Activated CD8-positive, alpha-beta memory T cell treated with anti-CD3 and anti-CD28 coated beads, Interleukin-2, amount 50 U/mL, for 48 hours (primary cell): ENCODE results near the gene MAPK11.

ENCODE experiments used
- DNase-seq: peaks from one replicate; pipeline ENCODE4 v3.0.0-alpha.2; 2020

MAPK11 gene

DNA sequence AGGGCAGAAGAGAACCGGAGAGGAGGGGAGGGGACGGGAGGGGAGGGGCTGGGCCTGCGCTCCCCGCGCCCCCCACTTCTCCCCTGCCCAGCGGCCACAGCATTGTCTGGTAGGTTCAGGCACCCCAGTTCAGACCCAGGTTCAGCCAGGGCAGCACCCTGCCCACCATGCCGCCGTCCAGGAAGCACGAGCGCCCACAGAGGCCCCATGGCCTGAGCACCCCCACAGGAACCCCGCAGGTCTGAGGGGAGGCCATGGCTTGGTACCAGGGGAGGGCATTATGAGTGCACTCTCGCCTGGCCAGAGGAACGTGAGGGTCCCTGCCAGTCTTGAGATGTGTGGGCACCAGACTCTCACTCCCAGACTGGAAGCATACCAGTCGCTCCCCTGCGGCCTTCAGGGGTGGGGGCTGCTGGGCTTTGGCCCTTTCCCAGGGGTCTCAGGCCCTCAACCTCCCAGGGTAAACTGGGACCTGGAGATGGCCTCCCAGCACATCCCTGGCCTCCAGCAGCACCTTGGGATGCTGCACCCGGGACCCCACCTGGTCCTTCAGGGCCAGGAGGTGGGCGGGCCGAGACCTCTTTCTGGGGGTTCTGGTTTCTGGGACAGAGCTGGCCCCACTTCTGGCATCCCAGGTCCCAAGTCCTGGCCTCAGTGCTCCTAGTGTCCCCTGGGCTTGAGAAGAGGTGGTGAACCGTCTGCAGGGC, 37.9 kb upstream of the MAPK11 start:
- DNase-seq: no peak

DNA sequence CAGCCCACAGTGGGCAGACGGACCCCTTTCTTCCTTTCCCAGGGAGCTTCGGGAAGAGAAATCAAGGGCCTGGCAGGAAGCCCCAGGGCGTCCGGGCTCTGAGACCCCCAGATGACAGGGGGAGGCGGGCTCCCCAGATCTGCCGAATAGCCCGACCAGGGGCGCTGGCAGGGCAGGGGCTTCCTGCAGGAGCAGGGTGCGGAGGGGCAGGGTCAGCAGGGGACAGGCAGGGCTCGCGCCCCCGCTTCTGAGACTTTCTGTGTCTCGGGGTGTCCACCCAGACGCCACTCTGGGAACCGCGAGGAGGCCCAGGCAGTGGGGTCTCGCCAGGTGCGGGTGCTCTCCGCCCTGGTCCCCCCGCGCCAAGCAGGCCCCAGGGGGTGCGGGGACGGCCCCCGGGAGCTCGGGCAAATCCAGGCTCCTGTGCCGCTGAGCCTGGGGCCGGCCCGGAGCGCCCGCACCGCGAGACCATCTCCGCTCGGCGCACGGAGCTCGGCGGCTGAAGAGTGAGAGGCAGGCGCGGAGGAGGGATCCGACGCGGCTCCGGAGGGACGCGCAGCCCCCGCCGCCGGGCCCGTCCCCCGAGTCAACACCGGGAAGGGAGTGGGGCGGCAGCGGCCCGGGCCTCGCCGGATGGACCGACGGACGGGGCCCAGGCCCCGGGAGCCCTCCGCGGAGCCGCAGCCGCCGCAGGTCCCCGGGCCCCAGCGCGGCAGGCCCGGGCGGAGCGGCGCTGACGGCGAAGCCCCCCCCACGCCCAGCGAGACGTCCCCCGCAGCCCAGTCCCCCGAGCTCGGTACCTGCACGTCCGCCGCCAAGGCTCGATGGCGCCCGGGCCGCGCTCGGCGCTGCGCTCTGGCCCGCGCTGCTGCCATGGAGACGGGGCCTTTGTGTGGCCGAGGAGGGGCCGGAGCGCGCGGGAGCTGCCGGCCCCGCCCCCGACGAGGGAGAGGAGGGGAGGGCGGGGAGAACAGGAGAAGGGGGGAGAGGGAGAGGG, 36.9 kb upstream of the MAPK11 start, which contains the start of gene PLXNB2:
Gene PLXNB2 (minus strand): TSS at position 894 of the 997 bp plus-strand sequence. CDS start 17,062 bp downstream, outside the sequence.
- peak; percentile 70 for DNase-seq

DNA sequence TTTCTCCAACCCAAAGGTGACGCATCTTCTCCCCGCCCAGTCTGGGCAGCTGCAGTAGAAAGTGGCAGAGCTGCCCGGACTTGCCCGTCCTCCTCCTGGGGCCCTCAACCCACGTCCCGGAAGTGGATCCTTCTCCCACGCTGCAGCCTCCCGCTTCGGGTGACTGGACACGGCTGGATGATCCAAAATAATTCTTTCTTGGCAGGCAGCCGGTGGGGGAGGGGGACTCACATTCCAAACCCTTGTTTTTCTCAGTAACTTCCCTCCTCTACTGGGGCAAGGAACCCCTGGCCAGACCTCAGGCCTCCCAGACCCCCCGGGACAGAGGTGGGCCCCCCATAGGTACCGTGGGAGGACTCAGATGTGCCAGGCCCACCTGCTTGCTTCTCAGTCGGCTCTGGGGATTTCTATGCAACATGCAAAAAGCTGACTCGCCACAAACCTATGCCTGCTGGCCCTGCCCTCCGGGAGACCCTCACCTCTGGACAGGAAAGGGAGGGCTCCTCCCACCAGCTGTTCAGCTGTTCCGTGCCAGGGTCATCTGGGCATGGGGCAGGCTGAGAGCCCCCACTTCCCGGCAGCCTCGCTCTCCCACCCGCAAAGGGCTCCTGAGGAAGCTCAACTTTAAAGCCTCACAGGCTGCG, 35.9 kb upstream of the MAPK11 start:
- DNase-seq: no peak

DNA sequence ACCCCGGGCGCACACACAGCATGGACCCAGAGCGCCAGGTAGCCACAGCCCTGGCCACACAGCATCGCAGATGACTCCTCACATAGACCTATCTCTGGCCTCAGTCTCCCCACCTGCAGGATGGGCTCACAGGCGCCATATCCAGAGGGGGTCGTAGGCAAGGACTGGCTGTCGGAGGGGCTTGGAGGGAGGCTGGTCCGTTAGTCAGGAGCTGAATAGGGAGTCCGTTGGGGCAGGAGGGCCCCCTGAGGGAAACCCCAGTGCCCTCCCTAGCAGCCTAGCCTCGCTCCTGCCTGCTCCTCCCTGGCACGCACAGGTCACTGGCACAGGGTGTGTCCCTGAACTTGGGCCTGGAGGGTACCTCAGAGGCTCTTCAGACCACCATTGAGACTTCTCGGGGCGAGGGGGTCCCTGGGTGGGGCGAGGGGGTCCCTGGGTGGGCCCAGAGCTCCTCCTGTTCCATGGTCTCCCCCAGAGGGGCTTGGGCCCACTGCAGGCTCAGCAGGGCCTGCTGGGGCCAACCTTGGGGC, 35.3 kb upstream of the MAPK11 start:
- no peak for DNase-seq

DNA sequence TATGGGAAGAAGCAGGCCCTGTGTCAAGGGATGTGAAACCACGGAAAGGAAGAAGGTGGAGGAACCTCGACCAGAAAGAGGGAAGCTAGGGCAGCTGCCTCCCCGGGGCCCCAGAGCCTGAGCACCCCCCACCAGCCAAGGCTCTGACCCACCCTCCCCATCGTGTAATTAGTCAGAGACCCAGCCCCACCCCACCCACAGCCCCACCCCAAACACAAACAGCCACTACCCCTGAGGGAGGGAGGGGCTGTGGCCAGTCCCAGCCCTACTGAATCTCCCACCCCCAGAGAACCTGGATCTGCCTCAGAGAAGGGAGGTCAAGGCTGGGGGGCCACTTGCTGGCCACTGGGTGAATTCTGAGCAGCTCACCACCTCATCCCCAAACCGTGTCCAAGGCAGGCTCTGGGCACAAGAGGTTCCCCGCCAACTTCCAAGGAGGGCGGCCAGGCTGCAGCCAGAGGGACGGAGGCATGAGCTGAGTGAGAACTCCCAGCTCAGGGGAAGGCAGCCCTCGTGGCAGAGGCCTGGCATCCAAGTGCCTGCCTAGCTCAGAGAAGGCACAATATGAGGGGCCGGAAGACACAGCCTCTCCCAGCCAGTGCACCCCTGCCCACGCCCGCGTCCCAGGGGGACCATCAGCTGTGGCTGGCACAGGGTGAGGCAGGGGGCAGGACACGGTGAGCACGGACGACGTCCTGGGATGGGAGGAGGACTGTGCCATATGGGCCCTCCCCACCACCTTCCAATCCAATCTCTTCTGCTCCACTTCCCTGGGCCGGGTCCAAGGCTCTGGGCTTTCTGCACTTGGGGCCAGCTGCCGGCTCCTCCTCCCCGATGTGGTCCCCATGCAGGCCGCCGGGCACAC, 34.6 kb upstream of the MAPK11 start:
- DNase-seq: no peak

DNA sequence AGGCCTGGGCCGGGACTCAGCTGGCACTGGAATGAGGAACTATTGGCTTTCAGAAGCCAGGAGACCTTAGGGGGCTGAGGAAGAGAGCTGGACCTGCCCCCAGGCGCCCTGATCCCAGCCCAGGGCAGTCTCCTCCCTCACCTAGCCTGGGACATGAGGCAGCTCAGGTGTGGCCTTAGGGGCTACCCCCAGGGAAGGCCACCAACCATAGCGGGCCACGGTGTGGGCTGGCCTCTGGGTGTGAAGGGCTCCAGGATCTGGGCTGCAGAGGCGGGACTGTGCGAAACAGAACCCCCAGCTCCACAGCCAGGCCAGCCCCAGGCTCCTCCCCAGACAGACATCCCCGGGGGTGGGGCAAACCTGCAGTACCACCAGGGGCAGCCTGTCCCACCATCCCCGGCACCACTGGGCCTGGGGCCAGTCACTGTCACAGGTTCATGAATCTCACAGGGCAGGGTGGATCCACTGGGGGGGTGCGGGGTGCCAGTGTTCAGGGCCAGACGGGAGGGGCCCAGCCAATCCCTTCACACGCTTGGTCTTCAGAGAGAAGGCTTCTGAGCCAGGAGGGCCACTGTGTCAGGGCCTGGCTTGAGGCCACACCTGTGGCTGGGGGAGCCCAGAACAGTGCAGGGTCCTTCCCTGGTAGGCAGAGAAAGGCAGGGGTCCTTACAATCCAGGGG, 33.8 kb upstream of the MAPK11 start:
- DNase-seq: no peak

DNA sequence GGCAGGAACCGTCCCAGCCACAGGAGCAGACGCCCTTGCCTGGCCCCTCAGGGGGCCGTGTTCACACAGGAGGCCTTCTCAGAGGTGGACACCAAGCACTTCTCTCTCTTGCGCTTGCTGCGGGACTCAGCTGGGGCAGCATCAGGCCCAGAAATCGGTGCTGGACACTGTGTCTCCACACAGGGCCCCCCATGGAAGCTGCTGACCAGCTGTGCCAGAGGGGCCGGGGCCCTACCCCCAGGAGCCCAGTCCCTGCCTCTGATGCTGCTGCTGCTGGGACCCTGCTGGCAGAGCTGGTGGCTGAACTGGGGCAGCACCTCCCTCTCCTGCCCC, 33.3 kb upstream of the MAPK11 start:
- DNase-seq: no peak

DNA sequence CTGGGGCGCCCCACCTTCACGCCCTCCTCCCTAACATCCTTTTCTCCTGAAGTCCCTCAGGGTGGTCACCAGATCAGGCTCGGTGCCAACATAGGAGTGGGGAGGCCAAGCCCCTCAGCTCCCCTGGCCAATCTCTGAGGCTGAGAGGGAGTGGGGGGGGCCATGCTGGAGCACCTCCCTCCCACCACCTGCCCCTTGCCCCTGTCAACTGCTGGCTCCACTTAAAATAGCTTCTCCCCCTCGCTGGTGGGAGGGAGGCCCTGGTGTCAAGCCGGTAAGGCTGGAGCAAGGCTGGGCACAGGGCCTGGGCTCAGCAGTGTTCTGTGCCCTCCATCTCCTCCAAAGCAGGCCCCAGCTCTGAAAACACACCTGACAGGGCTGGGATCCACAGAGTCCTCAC, 32.4 kb upstream of the MAPK11 start:
- no peak for DNase-seq

DNA sequence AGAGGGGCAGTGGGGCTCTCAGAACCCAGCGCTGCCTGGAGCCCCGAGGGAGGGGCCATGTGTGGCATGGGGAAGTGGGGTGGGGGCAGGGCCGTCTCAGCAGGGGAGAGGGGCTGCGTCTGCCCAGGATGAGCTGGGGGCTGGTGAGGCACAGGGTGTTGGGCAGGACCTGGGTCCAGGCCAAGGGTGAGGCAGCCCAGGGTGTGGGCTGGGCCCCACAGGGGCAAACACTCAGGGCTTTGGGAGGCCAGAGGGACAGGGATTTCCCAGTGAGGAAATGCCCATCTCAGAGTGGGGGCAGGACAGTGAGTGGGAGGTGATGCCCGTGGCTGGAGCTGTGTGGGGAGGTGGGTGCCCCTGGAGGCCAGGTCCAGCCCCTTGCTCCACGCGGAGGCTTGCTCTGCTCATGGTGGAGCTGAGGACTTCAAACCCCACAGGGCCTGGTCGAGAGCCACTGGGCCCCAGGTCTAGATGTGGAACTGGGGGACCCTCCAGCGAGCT, 31.9 kb upstream of the MAPK11 start:
- DNase-seq: no peak

DNA sequence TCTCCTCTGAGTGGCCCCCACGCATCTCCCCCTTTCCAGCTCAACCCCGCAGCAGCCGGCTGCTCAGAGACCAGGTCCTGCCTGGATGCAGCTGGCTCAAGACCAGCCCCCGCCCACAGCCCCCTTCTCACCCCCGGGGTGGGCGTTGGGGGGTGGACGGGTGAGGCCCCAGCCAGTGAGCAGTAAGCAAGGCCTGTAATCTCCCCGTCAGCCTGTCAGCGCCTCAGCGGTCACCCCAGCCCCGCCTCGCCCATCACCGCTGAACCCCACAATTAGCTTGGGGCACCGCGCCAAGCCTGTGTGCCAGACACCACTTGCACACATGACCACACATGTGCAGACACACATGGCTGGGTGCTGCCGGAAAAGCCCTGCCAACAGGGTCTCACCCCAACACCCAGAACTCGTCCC, 31.4 kb upstream of the MAPK11 start:
- DNase-seq: no peak

DNA sequence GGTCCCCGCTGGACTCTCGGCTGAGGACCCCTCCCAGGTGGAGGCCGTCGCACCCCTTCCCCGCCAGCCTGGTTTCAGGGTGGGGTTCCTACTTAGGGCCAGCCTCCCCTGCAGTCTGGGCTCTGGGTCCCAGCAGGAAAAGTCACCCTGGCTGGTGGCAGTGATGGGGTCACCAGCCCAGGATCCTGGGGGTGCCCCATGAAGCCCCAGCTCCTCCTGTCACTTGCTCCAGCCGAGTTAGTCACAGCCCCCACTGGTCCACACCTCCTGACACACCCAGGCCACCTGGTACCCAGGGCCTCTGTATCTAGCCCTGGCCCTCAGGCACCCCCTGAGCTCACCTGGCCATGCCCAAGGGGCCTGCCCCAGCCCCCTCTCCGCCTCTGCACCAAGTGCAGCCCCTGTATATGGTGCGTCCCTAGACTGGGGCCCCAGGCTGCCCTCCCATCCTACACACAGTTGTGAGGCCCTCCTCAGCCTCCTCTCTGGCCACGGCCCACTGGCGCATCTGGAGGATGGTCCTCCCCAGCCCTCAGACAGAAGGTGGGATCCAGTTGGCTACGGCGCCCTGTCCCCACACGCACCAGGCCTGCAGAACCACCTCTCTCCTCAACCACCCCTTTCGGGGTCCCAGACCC, 30.6 kb upstream of the MAPK11 start:
- no peak for DNase-seq

DNA sequence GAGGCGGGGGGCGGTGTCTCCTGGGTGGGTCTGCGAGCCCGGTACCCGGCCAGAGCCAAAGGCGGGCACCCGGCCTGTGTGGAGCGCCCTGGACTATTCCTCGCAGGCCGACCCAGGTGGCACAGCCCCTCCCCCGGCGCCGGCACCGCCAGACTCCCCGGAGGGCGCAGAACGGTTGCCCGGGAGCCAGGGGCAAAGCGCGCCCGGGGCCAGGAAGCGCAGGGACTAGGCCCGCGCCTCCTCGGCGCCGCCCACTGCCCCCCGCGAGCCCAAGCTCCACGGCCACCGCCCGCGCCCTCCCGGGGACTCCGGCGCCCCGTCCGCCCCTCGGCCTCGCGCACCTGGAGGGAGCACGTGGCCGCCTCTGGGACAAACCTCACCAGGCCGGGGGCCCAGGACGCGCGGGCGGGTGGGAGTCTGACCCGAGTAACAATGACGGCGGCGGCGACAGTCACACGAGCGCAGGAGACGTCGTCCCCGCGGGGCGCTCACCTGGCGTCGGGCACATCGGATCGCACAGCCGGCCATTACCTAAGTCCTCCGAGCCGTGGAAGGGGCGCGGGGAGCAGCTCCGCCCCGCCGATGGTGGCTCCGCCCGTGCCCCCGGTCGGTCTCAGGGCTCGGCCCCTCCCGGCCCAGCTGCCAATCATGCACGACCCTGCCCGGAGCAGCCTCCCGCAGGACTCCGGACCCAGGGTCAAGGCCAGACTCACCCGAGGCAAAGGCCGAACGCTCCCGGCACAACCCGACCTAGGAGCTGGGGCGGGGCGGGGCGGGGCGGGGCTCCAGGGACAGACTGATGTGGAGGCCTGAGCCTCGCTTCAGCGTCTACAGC, 29.8 kb upstream of the MAPK11 start:
- no peak for DNase-seq

DNA sequence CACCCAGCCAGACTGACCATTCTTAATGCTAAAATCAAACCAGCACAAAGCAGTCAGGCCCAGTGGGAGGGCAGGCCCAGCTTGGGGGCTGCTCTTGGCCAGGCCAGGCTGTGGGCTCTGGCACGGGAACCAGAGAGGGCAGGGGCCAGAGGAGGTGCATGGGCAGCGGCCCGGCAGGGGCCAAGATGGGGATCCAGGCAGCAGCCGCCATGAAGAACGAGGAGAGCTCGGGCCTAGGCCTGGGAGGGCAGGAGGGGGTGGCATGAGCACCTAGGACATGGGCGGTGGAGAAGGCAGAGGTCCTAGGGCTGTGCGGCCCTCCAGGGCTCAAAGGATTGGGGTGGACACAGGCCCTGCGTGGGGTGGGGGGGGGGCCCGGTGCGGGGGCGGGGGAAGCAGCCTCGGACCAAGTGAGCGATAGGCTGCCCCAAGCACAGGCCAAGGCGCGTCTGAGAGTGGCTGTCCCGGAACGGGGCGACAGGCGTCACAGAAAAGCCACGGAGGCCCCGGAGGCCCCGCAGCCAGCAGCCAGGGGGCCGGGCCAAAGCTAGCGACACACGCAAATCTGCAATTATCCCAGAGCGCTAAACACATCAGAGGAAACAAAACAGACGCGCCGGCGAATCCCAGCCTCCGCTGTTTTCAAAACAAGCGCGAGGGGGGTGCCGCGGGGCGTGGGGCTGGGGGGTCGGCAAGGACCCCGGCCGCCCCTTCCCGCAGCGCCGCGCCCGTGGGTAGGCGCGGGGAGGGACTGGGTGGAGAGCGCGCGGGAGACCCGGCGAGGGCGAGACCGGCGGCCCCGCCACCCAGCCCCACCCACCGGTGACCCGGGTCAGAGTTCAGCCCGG, 29.0 kb upstream of the MAPK11 start:
- no peak for DNase-seq

DNA sequence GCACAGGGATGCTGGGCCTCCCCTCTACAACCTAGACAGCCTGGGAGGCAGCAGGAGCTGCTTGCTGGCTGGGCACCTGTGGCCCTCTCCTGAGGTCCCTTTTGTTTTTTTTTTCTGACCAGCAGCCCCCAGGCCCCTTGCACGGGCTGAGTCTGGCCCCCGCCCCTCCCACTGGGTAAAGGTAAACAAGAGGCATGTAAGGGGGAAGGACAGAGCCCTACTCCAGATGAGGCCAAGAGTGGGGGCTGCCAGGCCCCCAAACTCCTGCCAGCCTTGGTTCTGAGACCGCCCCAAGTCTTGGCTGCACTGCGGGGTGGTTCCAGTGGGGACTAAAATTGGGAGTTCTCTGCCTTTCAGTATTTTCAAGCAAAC, 28.1 kb upstream of the MAPK11 start:
- no peak for DNase-seq

DNA sequence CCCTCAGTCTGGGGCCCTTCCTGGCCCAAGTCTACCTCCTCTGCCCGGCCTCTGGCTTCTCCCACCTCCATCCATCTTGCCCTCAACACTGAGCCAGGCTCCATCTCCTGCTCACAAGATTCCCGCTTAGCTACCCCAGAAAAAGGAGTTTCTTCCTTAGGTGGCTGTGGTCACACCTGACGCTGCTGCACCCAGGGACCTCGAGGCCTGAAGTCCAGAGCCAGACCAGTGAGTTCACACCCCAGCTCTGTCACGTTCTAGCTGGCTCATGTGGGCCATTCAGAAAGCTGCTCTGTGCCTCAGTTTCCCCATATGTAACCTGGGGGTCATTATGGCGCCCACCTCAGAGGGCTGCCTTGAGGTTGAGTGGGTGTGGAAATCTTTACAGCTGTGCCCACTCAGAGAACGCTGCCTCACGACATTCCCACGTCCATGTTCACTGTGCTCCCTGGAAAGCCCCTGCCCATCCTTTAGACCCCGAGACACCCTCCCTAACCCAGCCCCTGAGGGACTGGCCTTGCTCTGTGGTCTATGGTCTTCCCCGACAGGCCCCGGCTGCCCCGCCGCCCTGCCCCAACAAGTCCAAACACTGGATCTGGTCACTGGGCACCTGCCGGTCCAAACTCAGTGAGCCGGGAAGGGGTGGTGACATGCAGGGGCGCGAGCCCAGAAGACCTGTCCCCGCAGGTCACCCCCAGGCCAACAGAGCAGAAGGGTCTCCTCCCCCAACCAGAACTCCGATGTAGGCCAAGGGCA, 27.5 kb upstream of the MAPK11 start:
- no peak for DNase-seq

DNA sequence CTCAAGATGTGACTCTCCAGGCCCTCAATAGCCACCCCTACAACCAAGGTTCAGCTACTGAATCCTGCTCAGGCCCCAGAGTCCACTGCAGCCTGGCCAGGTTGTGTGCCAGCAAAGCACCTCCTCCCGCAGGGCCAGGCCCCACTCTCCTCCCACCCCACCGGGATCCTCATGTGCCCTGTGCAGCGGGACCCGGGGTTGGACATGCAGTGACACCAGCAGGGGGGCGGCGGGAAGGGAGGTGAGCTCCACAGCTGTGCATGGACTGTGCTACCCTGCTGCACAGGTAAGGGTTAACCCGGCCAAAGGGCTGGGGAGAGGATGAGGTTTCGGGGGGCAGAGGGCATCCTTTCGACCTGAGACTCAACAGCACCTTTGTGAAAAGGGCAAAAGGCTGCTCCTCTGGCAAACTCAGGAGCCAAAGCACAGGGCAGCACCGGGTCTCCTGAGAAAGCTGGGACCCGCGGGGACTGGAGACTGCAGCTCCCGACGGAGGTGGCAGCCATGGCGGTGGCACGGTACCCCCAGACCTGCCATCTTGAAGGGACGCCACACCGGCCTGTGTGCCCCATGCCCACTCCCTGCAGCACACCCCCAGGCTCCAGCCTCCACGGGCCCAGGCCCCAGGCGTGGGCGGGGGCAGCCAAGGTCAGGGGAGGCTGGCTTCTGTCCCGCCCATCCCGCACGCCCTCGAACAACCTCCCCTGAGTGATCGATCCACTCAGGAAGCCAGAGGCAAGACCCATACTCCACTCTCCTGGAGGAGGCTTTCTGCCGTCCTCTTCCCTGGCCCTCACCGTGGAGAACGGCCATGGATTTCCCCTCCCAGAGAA, 26.7 kb upstream of the MAPK11 start:
- no peak for DNase-seq

DNA sequence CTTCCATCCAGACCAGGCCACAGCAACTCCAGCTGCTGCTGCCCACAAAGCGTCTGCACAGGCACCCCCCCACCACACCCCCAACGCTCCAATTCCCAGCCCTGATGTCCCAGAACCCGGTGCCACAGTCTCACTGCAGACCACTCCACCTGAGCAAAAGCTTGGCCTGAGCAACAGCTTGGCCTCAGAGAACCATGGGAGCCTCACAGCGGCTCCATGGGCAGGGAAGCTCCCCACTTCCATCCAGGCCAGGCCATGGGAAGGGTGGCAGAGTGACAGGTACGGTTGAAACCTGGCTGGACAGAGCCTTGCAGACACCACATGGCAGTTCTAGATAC, 24.1 kb upstream of the MAPK11 start:
- no peak for DNase-seq
